WI38 (cell line): ENCODE results near the gene COX7A1.
A peak's percentile ranks its signal among the peaks of the same experiment; 100 is the strongest.

Source experiments
- H3K4me3 ChIP-seq: 2 replicates; pipeline ENCODE4 v1.5.1; 2011; ENCODE audit warnings: low read depth, mild to moderate bottlenecking, control low read depth, low read length
- TF ChIP-seq, protein P1 (sequence below): IDR thresholded peaks from 2 replicates; pipeline ENCODE4 v1.5.1; 2012; ENCODE audit warnings: low read depth, mild to moderate bottlenecking, control low read depth, low read length

COX7A1 gene

DNA sequence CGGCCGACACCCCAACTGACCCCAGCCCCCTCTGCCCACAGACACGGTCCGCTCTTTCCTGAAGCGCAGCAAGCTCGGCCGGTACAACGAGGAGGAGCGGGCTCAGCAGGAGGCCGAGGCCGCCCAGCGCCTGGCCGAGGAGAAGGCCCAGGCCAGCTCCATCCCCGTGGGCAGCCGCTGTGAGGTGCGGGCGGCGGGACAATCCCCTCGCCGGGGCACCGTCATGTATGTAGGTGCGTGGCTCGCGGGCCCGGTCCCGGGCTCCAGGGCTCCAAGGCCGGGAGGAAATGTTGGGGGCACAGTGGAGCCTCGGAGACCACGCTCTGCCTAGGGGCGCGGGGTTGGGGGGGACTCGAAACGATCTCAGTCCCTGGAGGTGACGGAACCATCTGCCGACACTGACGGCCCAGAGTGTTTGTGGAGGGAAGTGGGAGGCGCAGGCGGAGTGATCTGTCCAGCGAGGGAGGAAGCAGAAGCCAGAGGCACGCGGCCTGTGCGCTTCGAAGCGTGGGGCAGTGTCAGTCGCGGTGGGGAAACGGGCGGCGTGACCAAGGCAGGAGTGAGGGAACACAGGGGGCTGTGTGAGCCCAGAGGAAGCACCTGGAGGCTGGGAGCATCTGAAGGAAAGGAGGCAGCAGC is 30.6 kb downstream of the COX7A1 start:
- TF ChIP-seq, protein P1, sequence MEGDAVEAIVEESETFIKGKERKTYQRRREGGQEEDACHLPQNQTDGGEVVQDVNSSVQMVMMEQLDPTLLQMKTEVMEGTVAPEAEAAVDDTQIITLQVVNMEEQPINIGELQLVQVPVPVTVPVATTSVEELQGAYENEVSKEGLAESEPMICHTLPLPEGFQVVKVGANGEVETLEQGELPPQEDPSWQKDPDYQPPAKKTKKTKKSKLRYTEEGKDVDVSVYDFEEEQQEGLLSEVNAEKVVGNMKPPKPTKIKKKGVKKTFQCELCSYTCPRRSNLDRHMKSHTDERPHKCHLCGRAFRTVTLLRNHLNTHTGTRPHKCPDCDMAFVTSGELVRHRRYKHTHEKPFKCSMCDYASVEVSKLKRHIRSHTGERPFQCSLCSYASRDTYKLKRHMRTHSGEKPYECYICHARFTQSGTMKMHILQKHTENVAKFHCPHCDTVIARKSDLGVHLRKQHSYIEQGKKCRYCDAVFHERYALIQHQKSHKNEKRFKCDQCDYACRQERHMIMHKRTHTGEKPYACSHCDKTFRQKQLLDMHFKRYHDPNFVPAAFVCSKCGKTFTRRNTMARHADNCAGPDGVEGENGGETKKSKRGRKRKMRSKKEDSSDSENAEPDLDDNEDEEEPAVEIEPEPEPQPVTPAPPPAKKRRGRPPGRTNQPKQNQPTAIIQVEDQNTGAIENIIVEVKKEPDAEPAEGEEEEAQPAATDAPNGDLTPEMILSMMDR, result no peak
- no peak overlapping the region for H3K4me3 ChIP-seq

DNA sequence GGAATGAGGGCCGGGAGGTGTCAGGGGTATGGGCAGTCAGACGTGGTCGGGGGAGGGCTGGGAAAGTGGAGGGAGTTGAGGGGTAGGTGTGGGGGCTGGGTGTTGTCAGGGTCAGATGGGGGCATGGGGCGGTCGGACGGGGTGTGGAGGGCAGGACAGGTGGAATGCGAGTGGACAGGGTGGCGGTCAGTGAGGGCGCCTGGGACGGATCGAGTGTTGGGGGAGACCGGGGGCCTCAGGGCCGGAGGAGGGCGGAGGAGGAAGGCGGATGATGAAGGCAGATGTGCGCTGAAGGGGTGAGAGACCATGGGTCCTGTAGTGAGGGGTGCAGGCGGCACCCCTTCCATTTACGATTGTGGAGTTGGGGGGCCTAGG is 31.3 kb downstream of the COX7A1 start:
- H3K4me3 ChIP-seq, result no peak overlapping the region
- TF ChIP-seq, protein P1, result no peak

DNA sequence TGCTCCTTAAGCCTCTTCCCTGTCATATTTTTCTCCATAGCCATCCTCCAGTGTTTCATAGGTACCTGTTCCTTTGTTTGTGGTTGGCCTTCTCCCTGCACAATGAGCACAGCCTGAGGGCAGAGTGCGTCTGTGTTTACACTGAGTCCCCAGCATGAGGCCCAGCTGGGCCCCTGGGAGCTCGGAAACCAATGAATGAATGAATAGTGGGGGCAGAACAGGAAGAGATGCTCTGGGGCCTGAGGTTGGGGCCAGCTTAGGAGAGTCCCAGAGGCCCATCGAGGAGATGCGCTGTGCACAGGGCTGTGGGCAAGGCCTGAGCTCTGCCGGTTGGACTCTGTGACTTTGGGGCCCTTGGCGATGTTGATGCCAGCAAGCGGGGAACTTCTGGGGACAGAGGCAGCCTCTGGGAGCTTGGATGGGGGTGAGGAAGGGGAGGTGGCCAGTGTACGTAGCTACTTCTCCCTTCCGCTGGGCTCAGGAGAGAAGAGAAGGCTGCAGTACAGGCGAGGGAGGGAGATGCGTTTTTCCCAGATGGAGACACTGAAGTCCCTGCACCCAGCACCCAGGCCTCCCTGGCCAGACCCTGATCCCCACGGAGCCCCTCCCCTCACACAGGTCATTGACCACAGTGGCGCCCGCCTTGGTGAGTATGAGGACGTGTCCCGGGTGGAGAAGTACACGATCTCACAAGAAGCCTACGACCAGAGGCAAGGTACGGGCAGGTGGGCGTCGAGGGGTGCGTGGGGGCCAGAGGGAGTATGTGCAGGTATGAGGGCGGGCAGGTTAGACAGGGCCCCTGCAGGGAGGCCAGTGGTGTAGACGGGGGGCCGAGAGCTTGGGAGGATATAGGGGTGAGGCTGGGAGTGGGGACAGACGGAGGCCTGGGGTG is 31.9 kb downstream of the COX7A1 start:
- no peak overlapping the region for H3K4me3 ChIP-seq
- TF ChIP-seq, protein P1, result no peak

DNA sequence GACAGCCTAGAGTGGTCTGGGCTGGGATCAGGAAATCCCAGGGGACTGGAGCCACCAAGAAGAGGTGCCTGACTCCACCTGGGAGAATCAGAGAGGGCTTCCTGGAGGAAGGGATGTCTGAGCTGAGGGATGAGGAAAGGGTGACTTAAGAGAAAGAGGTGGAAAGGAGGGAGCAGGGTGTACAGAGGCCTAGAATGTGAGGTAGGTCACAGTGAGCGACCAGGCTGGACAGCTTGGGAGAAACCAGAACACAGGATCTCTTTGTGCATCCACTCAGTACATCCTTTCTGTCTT is 36.0 kb downstream of the COX7A1 start:
- H3K4me3 ChIP-seq, result peak overlapping the region; percentile 79
- TF ChIP-seq, protein P1, result no peak

DNA sequence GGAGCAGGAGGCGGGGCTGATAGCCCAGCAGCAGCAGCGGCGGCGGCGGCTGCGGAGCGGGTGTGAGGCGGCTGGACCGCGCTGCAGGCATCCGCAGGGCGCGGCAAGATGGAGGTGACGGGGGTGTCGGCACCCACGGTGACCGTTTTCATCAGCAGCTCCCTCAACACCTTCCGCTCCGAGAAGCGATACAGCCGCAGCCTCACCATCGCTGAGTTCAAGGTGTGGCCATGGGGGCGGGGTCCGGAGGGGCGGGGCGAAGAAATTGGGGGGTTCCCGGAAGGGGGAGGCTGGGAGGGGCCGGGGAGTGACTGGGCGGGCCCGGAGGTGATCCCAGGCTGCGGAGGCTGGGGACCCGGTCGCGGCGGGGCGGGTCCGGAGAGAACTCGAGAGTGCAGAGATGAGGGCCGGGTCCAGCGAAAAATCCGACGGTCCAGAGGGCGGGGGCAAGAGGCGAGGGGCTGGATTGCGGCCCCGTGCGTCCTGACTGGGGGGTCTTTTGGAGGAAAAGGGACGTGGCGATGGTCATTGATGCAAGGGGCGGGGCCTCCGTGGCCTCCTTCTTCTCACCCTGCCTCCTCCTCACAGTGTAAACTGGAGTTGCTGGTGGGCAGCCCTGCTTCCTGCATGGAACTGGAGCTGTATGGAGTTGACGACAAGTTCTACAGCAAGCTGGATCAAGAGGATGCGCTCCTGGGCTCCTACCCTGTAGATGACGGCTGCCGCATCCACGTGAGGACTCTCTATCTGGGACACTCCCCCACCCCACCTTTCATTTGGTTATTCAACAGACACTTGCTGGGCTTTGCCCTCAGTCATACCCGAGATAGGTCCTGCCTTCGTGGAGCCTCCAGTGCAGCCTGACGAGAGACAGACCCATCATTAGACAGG is 36.5 kb downstream of the COX7A1 start, which contains the start of gene TBCB:
Gene TBCB, plus strand, starts transcription at position 16 of the 891 bp plus-strand sequence. Its CDS starts 93 bp downstream, at position 109.
- H3K4me3 ChIP-seq, result peak within 1 kb of the TSS; percentile 91
- TF ChIP-seq, protein P1, result no peak

DNA sequence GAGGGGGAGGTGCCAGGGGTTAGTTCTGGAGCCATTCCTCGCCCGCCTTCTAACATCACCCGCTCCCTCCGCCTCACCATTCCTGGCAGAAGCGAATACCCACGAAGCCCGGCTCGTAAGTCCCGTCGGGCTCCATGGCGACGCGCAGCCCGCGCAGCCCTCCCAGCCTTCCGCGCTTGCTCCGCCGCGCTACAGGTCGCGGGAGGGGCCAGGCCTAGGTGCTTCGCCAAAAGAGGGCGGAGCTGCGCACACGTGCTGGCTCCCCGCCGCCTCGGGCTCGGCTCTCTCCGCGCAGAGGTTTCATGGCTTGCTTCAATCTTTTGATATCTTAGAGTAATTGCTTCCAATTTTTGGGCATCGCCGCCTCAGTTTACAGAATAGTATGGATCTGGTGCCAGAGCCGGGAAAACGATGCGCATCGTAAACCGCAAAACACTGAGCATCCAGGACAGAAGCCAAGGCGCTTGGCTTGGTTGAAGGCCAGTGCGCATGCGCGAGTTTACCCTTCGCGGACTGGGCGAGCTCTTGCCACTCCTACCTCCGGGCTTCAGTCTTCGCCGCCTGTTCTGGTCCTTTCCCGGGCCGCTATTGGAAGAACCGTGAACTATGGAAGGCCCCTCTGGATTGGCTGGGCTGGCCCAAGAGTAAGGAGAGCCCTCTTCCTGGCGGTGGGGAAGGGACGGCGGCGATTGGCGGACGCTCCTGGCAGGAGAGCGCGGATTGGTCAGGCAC is 37.4 kb downstream of the COX7A1 start, which contains the start of gene POLR2I:
Gene POLR2I, minus strand, starts transcription at position 155 of the 732 bp plus-strand sequence. Its CDS starts 19 bp downstream, at position 136.
- H3K4me3 ChIP-seq, result peak within 1 kb of the TSS; percentile 91
- TF ChIP-seq, protein P1, result no peak
